Testis (tissue), 2 donors: ENCODE results near the gene CXCR6.

ENCODE experiments used
- CTCF ChIP-seq, 3 experiments: fragments of 450-650 bp in 2 of 3; fragments of 200-600 bp in 1 of 3; sonication (generic) in 1 of 3; IDR thresholded peaks; one replicate each; pipeline ENCODE4 v1.5.1; 2016 to 2019; ENCODE audit warnings: antibody characterized with exemption in 3 of 3, mild to moderate bottlenecking in 2 of 3, moderate library complexity in 1 of 3
- POLR2A ChIP-seq: fragments of 450-650 bp; IDR thresholded peaks from one replicate; pipeline ENCODE4 v1.6.1; 2017; ENCODE audit warnings: antibody characterized with exemption, mild to moderate bottlenecking, moderate library complexity

GRCh38 chr3:45932112-45932511 lies 11.2 kb upstream of the CXCR6 start:
- TF ChIP-seq POLR2A (no peak), CTCF (IDR thresholded peaks at IDR 0.05) (no peak)
